Neuron (in vitro differentiated cells): ENCODE results near the gene PRL.

ENCODE experiments used
- H2AFZ ChIP-seq: one replicate; pipeline ENCODE4 v1.6.1; 2013; ENCODE audit warnings: low read depth, mild to moderate bottlenecking, inconsistent platforms, low read length, moderate library complexity
- H3K27me3 ChIP-seq: one replicate; pipeline ENCODE4 v1.6.1; 2013; ENCODE audit warnings: low read length; ENCODE audit not compliant: insufficient read depth
- H3K36me3 ChIP-seq: one replicate; pipeline ENCODE4 v1.6.1; 2013; ENCODE audit warnings: low read length; ENCODE audit not compliant: insufficient read depth
- H3K4me1 ChIP-seq: one replicate; pipeline ENCODE4 v1.6.1; 2013; ENCODE audit warnings: low read length; ENCODE audit not compliant: insufficient read depth
- H3K4me3 ChIP-seq: 2 replicates; pipeline ENCODE4 v1.5.1; 2013; ENCODE audit warnings: mild to moderate bottlenecking, low read length, moderate library complexity
- H3K9me3 ChIP-seq: one replicate; pipeline ENCODE4 v1.6.1; 2013; ENCODE audit warnings: low read length

PRL gene

DNA sequence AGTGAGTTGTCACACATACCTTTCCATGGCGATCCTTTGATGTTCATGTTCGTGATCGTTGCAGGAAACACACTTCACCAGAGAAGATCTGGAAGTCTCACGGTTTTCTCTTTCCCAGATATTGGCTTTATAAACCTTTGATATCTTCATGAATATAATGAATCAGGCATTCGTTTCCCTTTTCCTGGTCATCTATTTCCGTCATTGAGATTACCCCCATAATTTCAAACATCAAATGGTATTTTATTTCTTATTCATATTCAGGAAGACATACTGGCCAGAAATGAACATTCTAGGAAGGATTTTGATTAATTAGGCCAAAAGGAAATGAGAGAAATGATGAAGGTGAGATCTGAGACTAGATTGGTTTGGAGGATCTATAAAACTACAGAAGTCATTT, at the start of gene PRL:
TSS of gene PRL (minus strand) at position 101 of the 400 bp plus-strand sequence. CDS start at position 47, 54 bp downstream.
- Histone ChIP-seq H3K4me3 (no peak within 1 kb of the TSS), H3K36me3 (no peaks in the 10 kb centered on the region), H3K4me1 (no peaks in the 10 kb centered on the region), H2AFZ (no peak within 1 kb of the TSS), H3K27me3 (no peaks in the 10 kb centered on the region), H3K9me3 (no peaks in the 10 kb centered on the region)

- Histone ChIP-seq H3K4me1 (no peaks in the 10 kb centered on the region), H3K36me3 (no peaks in the 10 kb centered on the region), H3K4me3 (no peak overlapping the region), H3K27me3 (no peaks in the 10 kb centered on the region), H3K9me3 (no peaks in the 10 kb centered on the region), H2AFZ (no peak overlapping the region)
These were observed 47.0 kb upstream of the PRL start for GRCh38 chr6:22343864-22344263.

DNA sequence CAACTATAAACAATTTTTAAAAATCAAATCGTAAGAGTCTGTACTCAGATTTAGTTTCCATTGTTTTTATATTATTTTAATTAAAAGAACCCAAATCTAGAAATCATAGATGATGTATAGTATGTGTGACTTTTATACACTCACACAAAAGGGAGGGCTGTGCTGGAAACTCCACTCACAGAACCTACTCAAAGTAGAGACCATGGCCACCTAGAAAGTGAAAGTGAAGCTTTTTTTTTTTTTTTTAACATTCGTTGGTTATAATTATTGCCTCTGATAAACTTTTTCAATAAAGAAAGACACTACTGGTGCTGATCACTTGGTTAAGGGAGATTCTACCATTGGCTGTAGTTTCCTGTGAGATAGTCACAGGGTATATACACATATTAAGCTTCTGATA, 37.9 kb upstream of the PRL start:
- no peaks in the 10 kb centered on the region for H3K27me3 ChIP-seq
- no peak overlapping the region for H3K4me3 ChIP-seq
- no peaks in the 10 kb centered on the region for H3K9me3 ChIP-seq
- H3K4me1 ChIP-seq = no peaks in the 10 kb centered on the region
- no peak overlapping the region for H2AFZ ChIP-seq
- H3K36me3 ChIP-seq = no peaks in the 10 kb centered on the region

DNA sequence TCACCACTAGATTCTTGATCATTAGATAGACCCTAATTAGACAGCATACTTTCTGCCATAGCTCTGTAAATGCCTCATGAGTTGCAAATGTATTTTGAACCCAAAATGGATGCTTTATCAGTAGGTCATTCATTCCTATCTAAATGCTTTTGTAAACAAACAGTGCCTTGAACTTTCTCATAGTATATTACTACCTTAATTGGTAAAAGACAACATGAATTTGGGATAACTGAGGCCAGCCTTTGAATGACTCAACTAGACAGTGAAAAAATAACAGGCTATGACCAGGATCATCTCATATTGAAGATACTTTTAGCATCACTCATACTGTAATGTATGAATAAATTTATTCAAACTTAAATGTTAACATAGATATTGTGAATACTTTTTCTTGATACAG, 37.0 kb upstream of the PRL start:
- Histone ChIP-seq H3K9me3 (no peaks in the 10 kb centered on the region), H3K4me3 (no peak overlapping the region), H3K27me3 (no peaks in the 10 kb centered on the region), H2AFZ (no peak overlapping the region), H3K4me1 (no peaks in the 10 kb centered on the region), H3K36me3 (no peaks in the 10 kb centered on the region)

DNA sequence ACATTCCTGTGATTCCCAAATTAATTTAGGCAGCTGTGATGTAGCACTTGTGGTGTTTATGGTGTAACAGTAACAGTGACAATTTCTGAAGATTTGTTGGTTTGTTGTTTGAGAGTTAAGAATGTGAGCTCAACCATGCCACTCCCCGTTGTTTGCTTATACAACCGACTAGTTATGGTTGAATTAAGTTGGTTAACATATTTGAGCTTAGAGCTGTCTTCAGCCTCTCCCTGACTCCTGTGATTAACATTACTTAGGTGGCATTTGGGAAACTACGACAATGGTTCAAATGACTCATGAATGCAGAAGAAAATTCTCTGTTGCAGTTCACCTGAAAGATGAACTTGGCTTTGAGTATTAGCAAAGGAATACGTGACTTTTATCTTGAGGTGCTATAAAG, 35.9 kb upstream of the PRL start:
- Histone ChIP-seq H3K36me3 (no peaks in the 10 kb centered on the region), H2AFZ (no peak overlapping the region), H3K4me1 (no peaks in the 10 kb centered on the region), H3K4me3 (no peak overlapping the region), H3K27me3 (no peaks in the 10 kb centered on the region), H3K9me3 (no peaks in the 10 kb centered on the region)

GRCh38 chr6:22332216-22332615, 35.4 kb upstream of the PRL start:
- no peak overlapping the region for H3K4me3 ChIP-seq
- H3K4me1 ChIP-seq = no peaks in the 10 kb centered on the region
- H3K27me3 ChIP-seq = no peaks in the 10 kb centered on the region
- H2AFZ ChIP-seq = no peak overlapping the region
- H3K36me3 ChIP-seq = no peaks in the 10 kb centered on the region
- no peaks in the 10 kb centered on the region for H3K9me3 ChIP-seq

- Histone ChIP-seq H3K9me3 (no peaks in the 10 kb centered on the region), H3K36me3 (no peaks in the 10 kb centered on the region), H3K4me3 (no peak overlapping the region), H3K27me3 (no peaks in the 10 kb centered on the region), H3K4me1 (no peaks in the 10 kb centered on the region), H2AFZ (no peak overlapping the region)
These were observed 34.1 kb upstream of the PRL start for GRCh38 chr6:22330941-22331340.

GRCh38 chr6:22328474-22328873, 31.6 kb upstream of the PRL start:
- Histone ChIP-seq H3K36me3 (no peaks in the 10 kb centered on the region), H3K4me3 (no peak overlapping the region), H3K9me3 (no peaks in the 10 kb centered on the region), H2AFZ (no peak overlapping the region), H3K4me1 (no peaks in the 10 kb centered on the region), H3K27me3 (no peaks in the 10 kb centered on the region)

GRCh38 chr6:22327881-22328280, 31.0 kb upstream of the PRL start:
- no peak overlapping the region for H3K4me3 ChIP-seq
- no peaks in the 10 kb centered on the region for H3K4me1 ChIP-seq
- H3K36me3 ChIP-seq = no peaks in the 10 kb centered on the region
- no peaks in the 10 kb centered on the region for H3K27me3 ChIP-seq
- H2AFZ ChIP-seq = no peak overlapping the region
- no peaks in the 10 kb centered on the region for H3K9me3 ChIP-seq

- Histone ChIP-seq H3K9me3 (no peaks in the 10 kb centered on the region), H3K4me3 (no peak overlapping the region), H3K27me3 (no peaks in the 10 kb centered on the region), H3K4me1 (peaks cover 2% of the 10 kb centered on the region), H3K36me3 (no peaks in the 10 kb centered on the region), H2AFZ (no peak overlapping the region)
These were observed 29.7 kb upstream of the PRL start for GRCh38 chr6:22326500-22326899.

- H3K36me3 ChIP-seq = no peaks in the 10 kb centered on the region
- H3K4me3 ChIP-seq = no peak overlapping the region
- no peaks in the 10 kb centered on the region for H3K9me3 ChIP-seq
- H3K4me1 ChIP-seq = peaks cover 2% of the 10 kb centered on the region
- H3K27me3 ChIP-seq = no peaks in the 10 kb centered on the region
- H2AFZ ChIP-seq = no peak overlapping the region
These were observed 28.6 kb upstream of the PRL start for GRCh38 chr6:22325481-22325880.

GRCh38 chr6:22323848-22324247, 27.0 kb upstream of the PRL start:
- Histone ChIP-seq H2AFZ (no peak overlapping the region), H3K4me3 (no peak overlapping the region), H3K4me1 (peaks cover 2% of the 10 kb centered on the region), H3K27me3 (no peaks in the 10 kb centered on the region), H3K9me3 (no peaks in the 10 kb centered on the region), H3K36me3 (no peaks in the 10 kb centered on the region)

DNA sequence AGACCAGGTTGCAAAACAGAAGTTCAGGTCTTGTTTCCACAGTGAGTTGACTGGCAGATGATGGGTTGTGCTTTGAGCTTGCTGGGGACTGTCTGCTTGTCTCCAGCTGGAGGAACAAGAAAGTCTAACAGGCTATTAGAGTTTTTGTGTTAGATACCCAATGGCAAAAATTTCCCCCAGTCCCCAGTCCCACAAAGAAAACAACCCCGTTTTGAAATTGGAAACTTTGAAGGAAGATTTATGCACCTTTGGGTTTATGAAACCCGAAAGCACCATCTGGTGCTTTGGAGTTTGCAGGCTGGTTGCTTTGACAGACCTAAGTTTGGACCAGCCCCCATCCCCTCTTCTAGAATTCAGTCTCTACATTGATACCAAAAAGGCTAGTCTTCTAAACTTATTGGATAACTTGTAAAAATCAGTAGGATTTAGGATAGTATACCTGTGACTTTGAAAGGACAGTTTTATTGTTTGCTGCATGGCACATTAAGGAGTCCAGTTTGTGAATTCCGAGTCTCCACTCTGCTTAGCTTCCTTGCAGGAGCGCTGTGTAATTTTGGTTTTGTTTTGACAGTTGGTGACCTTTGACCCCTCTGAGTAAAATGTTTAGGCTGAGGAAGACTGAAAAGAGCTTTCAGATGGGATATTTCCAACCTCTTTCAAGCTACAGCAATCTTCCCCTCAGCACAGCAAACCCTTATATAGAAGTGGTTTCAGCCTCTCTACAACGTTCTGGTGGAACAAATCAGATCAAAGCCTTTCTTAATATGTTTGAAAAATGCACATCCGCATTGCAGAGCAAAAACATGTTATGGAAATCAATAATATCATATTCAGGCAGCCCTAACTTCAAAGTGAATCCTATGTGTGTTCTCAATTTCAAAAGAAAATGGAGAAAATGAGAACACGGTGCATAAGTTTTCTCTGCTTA, 25.5 kb upstream of the PRL start:
- Histone ChIP-seq H2AFZ (no peak overlapping the region), H3K36me3 (no peaks in the 10 kb centered on the region), H3K9me3 (no peaks in the 10 kb centered on the region), H3K4me1 (peaks cover 2% of the 10 kb centered on the region), H3K27me3 (no peaks in the 10 kb centered on the region), H3K4me3 (no peak overlapping the region)

GRCh38 chr6:22320750-22321149, 23.9 kb upstream of the PRL start:
- Histone ChIP-seq H3K9me3 (no peaks in the 10 kb centered on the region), H3K36me3 (no peaks in the 10 kb centered on the region), H2AFZ (no peak overlapping the region), H3K4me1 (peaks cover 2% of the 10 kb centered on the region), H3K27me3 (no peaks in the 10 kb centered on the region), H3K4me3 (no peak overlapping the region)
